K562 (cell line): ENCODE data around the gene FNBP1. TPM values are rescaled to one million over a fixed set of nuclear protein-coding genes. Genes with fewer than 3 reads are reported as not detected.

Experiments
- AFF4 ChIP-seq: sonication (generic); formaldehyde crosslinking; IDR thresholded peaks from 2 replicates; pipeline ENCODE4 v1.8.0; 2023; ENCODE audit warnings: mild to moderate bottlenecking, missing genetic modification reagents
- BCOR ChIP-seq: fragments of 450-650 bp; IDR thresholded peaks from 2 replicates; pipeline ENCODE4 v1.6.1; 2016
- CBX8 ChIP-seq: fragments of 200-600 bp; sonication (generic); IDR thresholded peaks from 2 replicates; pipeline ENCODE4 v1.6.1; 2012; ENCODE audit warnings: borderline replicate concordance, mixed run types, low read depth, mild to moderate bottlenecking, moderate library complexity, mixed read lengths, low read length, control low read depth, inconsistent platforms; ENCODE audit not compliant: poor library complexity, severe bottlenecking; ENCODE audit errors: extremely low read depth
- ETV1 ChIP-seq: fragments of 450-650 bp; conservative IDR thresholded peaks from 2 replicates; pipeline ENCODE4 v1.6.1; 2016; ENCODE audit warnings: missing genetic modification characterization, control low read depth, low read depth, missing compliant biosample characterization
- HNRNPH1 ChIP-seq: fragments of 200-400 bp; formaldehyde crosslinking; optimal IDR thresholded peaks from 2 replicates; pipeline ENCODE3; 2017; ENCODE audit warnings: low read depth, mild to moderate bottlenecking, low read length, moderate library complexity
- IFI16 ChIP-seq: fragments of 250-450 bp; sonication (Bioruptor Pico); IDR thresholded peaks from 2 replicates; pipeline ENCODE4 v2.1.2; 2022; ENCODE audit warnings: mild to moderate bottlenecking, inconsistent platforms
- NFYB ChIP-seq: IDR thresholded peaks from 2 replicates; pipeline ENCODE4 v1.6.1; 2011; ENCODE audit warnings: mild to moderate bottlenecking, moderate library complexity; ENCODE audit not compliant: insufficient read length; ENCODE audit errors: extremely low read depth
- PCBP1 ChIP-seq: fragments of 200-400 bp; formaldehyde crosslinking; IDR thresholded peaks from 2 replicates; pipeline ENCODE4 v1.6.1; 2018; ENCODE audit warnings: mild to moderate bottlenecking, low read depth, low read length; ENCODE audit not compliant: poor library complexity, severe bottlenecking
- POLR3A ChIP-seq: IDR thresholded peaks from 2 replicates; pipeline ENCODE4 v1.6.1; 2011; ENCODE audit warnings: borderline replicate concordance, mild to moderate bottlenecking, moderate library complexity; ENCODE audit not compliant: insufficient read length, insufficient read depth; ENCODE audit errors: extremely low read depth
- ZNF347 ChIP-seq: fragments of 450-650 bp; formaldehyde crosslinking; IDR thresholded peaks from 2 replicates; pipeline ENCODE4 v1.4.0; 2020; ENCODE audit warnings: low read depth, mild to moderate bottlenecking, moderate library complexity
- ZNF407 ChIP-seq: fragments of 450-650 bp; IDR thresholded peaks from 2 replicates; pipeline ENCODE4 v1.6.1; 2016; ENCODE audit warnings: low read depth
- ZNF584 ChIP-seq: fragments of 200-800 bp; sonication (Bioruptor generic); IDR thresholded peaks from 2 replicates; pipeline ENCODE4 v1.6.1; 2016; ENCODE audit warnings: low read depth, mild to moderate bottlenecking, missing genetic modification characterization, missing compliant biosample characterization
- polyA plus RNA-seq, 8 experiments: library from polyadenylated mRNA; depleted of rRNA in 4 of 8; stranded (reverse) in 5 of 8; unstranded in 3 of 8; fragments of >200 nt; fragmentation: Nextera tagmentation in 2 of 8; fragmentation: Illumina TruSeq in 1 of 8; extraction: Ambion mirVana in 2 of 8; extraction: Trizol in 1 of 8; gene quantifications; 2 replicates each; pipeline versions ENCODE4 v1.2.1 to v1.2.3, GENCODE V29; 2011 to 2014; ENCODE audit warnings: inconsistent platforms in 1 of 8, missing spikeins in 1 of 8
- total RNA-seq, 7 experiments: library from RNA; depleted of rRNA in 6 of 7; stranded (reverse); fragments of >200 nt in 6 of 7; fragmentation: Illumina TruSeq in 2 of 7; extraction: Trizol in 2 of 7; gene quantifications; 2 replicates each; pipeline versions ENCODE4 v1.2.1 to v1.2.3, GENCODE V29; 2011 to 2021; ENCODE audit warnings: low replicate concordance in 1 of 7
- TF ChIP-seq, protein P1 (sequence below): sonication (generic); formaldehyde crosslinking; IDR thresholded peaks from 2 replicates; pipeline ENCODE4 v1.8.0; 2022; ENCODE audit warnings: missing genetic modification reagents, mild to moderate bottlenecking, borderline replicate concordance

Gene FNBP1
- total and polyA plus RNA-seq, 9 of the 15 experiments (the other 6 are each of a cell fraction or from before 2014, with no cell fraction given) = 1.8 to 14.9 (median 7.6) TPM

GRCh38 chr9:129884220-129885017, 158.6 kb downstream of the FNBP1 start (continued):
- peak; percentile 78 for TF ChIP-seq ETV1 (tag)
- TF ChIP-seq, protein P1, sequence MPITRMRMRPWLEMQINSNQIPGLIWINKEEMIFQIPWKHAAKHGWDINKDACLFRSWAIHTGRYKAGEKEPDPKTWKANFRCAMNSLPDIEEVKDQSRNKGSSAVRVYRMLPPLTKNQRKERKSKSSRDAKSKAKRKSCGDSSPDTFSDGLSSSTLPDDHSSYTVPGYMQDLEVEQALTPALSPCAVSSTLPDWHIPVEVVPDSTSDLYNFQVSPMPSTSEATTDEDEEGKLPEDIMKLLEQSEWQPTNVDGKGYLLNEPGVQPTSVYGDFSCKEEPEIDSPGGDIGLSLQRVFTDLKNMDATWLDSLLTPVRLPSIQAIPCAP (CRISPR knock-in tag) = no peak
- no peak for TF ChIP-seq CBX8
- TF ChIP-seq POLR3A = no peak
- TF ChIP-seq HNRNPH1 = no peak
- TF ChIP-seq BCOR = no peak
- TF ChIP-seq NFYB = no peak
- no peak for TF ChIP-seq AFF4
- TF ChIP-seq ZNF407 = no peak
- no peak for TF ChIP-seq ZNF584 (CRISPR knock-in tag)
- TF ChIP-seq ZNF347 = no peak
- no peak for TF ChIP-seq IFI16 (CRISPR knock-in tag)
- TF ChIP-seq PCBP1 = no peak
